GM18951 (cell line): Measurements from ENCODE around the gene ZNF436.

Experiments
- POLR2A ChIP-seq: IDR thresholded peaks from 4 replicates; pipeline ENCODE4 v1.6.1; 2011; ENCODE audit warnings: mild to moderate bottlenecking; ENCODE audit not compliant: insufficient read length, insufficient read depth; ENCODE audit errors: extremely low read depth
- in situ Hi-C: fragments of 300-500 bp; cut with MboI; formaldehyde crosslinking; loops from one replicate; pipeline ENCODE4 v1.12.0; 2022; ENCODE audit warnings: low sequenced_read_pairs, mixed read lengths, inconsistent platforms; ENCODE audit not compliant: unreplicated experiment

ZNF436 gene

GRCh38 chr1:23368562-23369334 lies 888 bp downstream of the ZNF436 start:
- in situ Hi-C loops: no loop called here
- peak; percentile 91 for TF ChIP-seq POLR2A

GRCh38 chr1:23367791-23368561 lies 1.7 kb downstream of the ZNF436 start:
- in situ Hi-C loops: no loop called here

GRCh38 chr1:23367451-23367790 lies 2.2 kb downstream of the ZNF436 start:
- in situ Hi-C loops: no loop called here
- no peak for TF ChIP-seq POLR2A

More at GRCh38 chr1:23367791-23368561, 1.7 kb downstream of the ZNF436 start:
- peak; percentile 73 for TF ChIP-seq POLR2A

GRCh38 chr1:23366598-23366997 lies 3.0 kb downstream of the ZNF436 start:
- in situ Hi-C loops: no loop called here
- TF ChIP-seq POLR2A: no peak

- TF ChIP-seq POLR2A: no peak
- in situ Hi-C loops: no loop called here
These were observed 3.5 kb downstream of the ZNF436 start for GRCh38 chr1:23366146-23366545.

- no peak for TF ChIP-seq POLR2A
- in situ Hi-C loops: no loop called here
These were observed 7.4 kb downstream of the ZNF436 start for GRCh38 chr1:23362218-23362713.

- in situ Hi-C loops: no loop called here
- TF ChIP-seq POLR2A: no peak
These were observed 11.2 kb downstream of the ZNF436 start for GRCh38 chr1:23358310-23358875.

- TF ChIP-seq POLR2A: no peak
- in situ Hi-C loops: no loop called here
These were observed 12.3 kb downstream of the ZNF436 start for GRCh38 chr1:23357138-23357908.

- TF ChIP-seq POLR2A: no peak
- in situ Hi-C loops: no loop called here
These were observed 13.0 kb downstream of the ZNF436 start for GRCh38 chr1:23356471-23357137.

GRCh38 chr1:23354245-23354644 lies 15.4 kb downstream of the ZNF436 start:
- in situ Hi-C loops: no loop called here
- TF ChIP-seq POLR2A: no peak

DNA sequence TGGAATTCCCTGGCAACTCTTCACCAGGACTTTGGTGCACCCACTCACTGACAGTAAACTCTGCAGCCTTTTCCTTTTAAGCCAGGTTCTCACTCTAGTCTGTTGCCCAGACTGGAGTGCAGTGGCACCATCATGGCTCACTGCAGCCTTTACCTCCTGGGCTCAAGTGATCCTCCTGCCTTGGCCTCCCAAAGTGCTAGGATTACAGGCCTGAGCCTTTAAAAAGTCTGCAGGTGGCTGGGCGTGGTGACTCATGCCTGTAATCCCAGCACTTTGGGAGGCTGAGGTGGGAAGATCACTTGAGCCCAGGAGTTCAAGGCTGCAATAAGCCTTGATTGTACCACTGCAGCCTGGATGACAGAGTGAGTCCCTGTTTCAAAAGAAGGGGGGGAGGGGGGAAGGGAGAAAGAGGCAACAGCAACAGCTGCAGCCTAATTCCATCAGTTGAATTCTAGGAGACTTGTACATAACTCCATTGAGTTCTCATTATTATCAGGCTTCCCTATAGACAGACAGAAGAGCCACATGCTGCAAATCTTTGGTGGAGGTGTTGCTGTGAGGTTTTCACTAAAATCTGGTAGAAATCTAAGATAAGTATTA lies 17.4 kb downstream of the ZNF436 start:
- no peak for TF ChIP-seq POLR2A
- in situ Hi-C loops: no loop called here

- TF ChIP-seq POLR2A: no peak
- in situ Hi-C loops: no loop called here
These were observed 23.7 kb downstream of the ZNF436 start for GRCh38 chr1:23345920-23346319.

DNA sequence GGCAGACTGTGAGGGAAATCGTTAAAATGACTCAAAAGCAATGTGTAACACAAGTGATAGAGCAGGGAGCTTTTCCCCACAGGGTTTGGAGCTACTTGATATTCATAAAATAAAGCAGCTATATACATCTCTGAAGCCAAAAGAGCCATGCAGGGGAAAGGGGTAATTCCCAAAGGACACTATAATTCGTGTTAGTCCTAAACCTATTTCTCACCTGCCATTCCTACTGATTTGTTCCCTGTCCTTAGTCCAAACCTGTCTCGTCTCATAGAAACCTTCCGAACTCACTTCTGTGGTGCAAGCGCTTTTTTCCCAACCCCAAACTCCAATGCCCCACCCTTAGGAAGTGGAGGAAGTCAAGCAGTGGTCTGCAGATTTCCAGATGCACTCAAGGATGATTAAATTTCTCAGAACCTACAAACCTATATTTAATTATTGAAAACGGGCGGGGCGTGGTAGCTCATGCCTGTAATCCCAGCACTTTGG lies 24.6 kb downstream of the ZNF436 start:
- no peak for TF ChIP-seq POLR2A
- in situ Hi-C loops: no loop called here
